DND-41 (cell line): ENCODE results near the gene SERINC5.

Experiments used
- ATAC-seq: fragments of 200-7000 bp; cut with Tn5 transposase; 3 replicates; pipeline ENCODE4 v1.9.1; 2021; ENCODE audit warnings: low read depth; ENCODE audit not compliant: insufficient read depth
- DNase-seq: peaks from one replicate; pipeline ENCODE4 v3.0.0-alpha.2; 2020
- H2AFZ ChIP-seq: 2 replicates; pipeline ENCODE4 v1.6.0; 2012; ENCODE audit warnings: low read depth, low read length
- H3K27ac ChIP-seq: 2 replicates; pipeline ENCODE4 v1.5.1; 2012; ENCODE audit warnings: low read length, inconsistent platforms
- H3K27me3 ChIP-seq: fragments of 200-600 bp; sonication (generic); 2 replicates; pipeline ENCODE4 v1.6.0; 2012; ENCODE audit warnings: low read length, mild to moderate bottlenecking, inconsistent platforms; ENCODE audit not compliant: insufficient read depth, poor library complexity
- H3K36me3 ChIP-seq: 2 replicates; pipeline ENCODE4 v1.5.1; 2012; ENCODE audit warnings: low read length, inconsistent platforms; ENCODE audit not compliant: insufficient read depth
- H3K4me1 ChIP-seq: 2 replicates; pipeline ENCODE4 v1.5.1; 2012; ENCODE audit warnings: mild to moderate bottlenecking, low read length; ENCODE audit not compliant: insufficient read depth
- H3K4me2 ChIP-seq: 2 replicates; pipeline ENCODE4 v1.6.0; 2012; ENCODE audit warnings: mild to moderate bottlenecking, moderate library complexity, low read length, inconsistent platforms; ENCODE audit not compliant: insufficient read depth
- H3K4me3 ChIP-seq, 2 experiments: fragments of 200-600 bp in 1 of 2; shearing (Covaris generic) in 1 of 2; 2 replicates each; pipeline ENCODE4 v1.5.1; 2012 to 2016; ENCODE audit warnings: inconsistent platforms in 2 of 2, low read length in 2 of 2, mild to moderate bottlenecking in 2 of 2, low read depth in 1 of 2, moderate library complexity in 1 of 2
- H3K79me2 ChIP-seq: 2 replicates; pipeline ENCODE4 v1.6.0; 2012; ENCODE audit warnings: low read length, inconsistent platforms; ENCODE audit not compliant: insufficient read depth
- H3K9ac ChIP-seq: 2 replicates; pipeline ENCODE4 v1.6.0; 2012; ENCODE audit warnings: low read depth, mild to moderate bottlenecking, inconsistent platforms, low read length, moderate library complexity
- H3K9me3 ChIP-seq: 2 replicates; pipeline ENCODE4 v1.5.1; 2012; ENCODE audit warnings: low read length, moderate library complexity, mild to moderate bottlenecking, inconsistent platforms; ENCODE audit not compliant: insufficient read depth, severe bottlenecking
- H4K20me1 ChIP-seq: 2 replicates; pipeline ENCODE4 v1.6.0; 2012; ENCODE audit warnings: low read length; ENCODE audit not compliant: insufficient read depth
- CTCF ChIP-seq: IDR thresholded peaks from 2 replicates; pipeline ENCODE4 v1.5.1; 2012; ENCODE audit warnings: borderline replicate concordance, low read length, moderate library complexity, mild to moderate bottlenecking; ENCODE audit not compliant: poor library complexity, severe bottlenecking; ENCODE audit errors: extremely low read depth
- EZH2 ChIP-seq: IDR thresholded peaks from 3 replicates; pipeline ENCODE4 v1.6.1; 2012; ENCODE audit warnings: borderline replicate concordance, low read depth, mild to moderate bottlenecking, moderate library complexity, low read length, inconsistent platforms; ENCODE audit not compliant: severe bottlenecking

The SERINC5 gene

GRCh38 chr5:80125022-80125961 is 130.6 kb downstream of the SERINC5 start:
- H2AFZ ChIP-seq = no peak overlapping the region

GRCh38 chr5:80124121-80124918 is 131.5 kb downstream of the SERINC5 start:
- TF ChIP-seq CTCF (no peak), EZH2 (no peak)
- Histone ChIP-seq H2AFZ (no peak overlapping the region), H4K20me1 (no peaks in the 10 kb centered on the region), H3K36me3 (no peaks in the 10 kb centered on the region), H3K4me1 (no peaks in the 10 kb centered on the region), H3K9ac (no peak overlapping the region), H3K79me2 (no peaks in the 10 kb centered on the region), H3K27me3 (no peaks in the 10 kb centered on the region), H3K9me3 (no peaks in the 10 kb centered on the region), H3K4me2 (no peak overlapping the region), H3K27ac (no peak overlapping the region), H3K4me3 (no peak overlapping the region)
- DNase-seq = no peak
- no peak for ATAC-seq

More at GRCh38 chr5:80125022-80125961, 130.6 kb downstream of the SERINC5 start:
- no peak overlapping the region for H3K9ac ChIP-seq
- H4K20me1 ChIP-seq = no peaks in the 10 kb centered on the region
- H3K27ac ChIP-seq = no peak overlapping the region
- no peak for TF ChIP-seq EZH2
- TF ChIP-seq CTCF = no peak
- no peak overlapping the region for H3K4me3 ChIP-seq
- no peaks in the 10 kb centered on the region for H3K36me3 ChIP-seq
- H3K4me2 ChIP-seq = no peak overlapping the region
- no peak for DNase-seq
- H3K4me1 ChIP-seq = no peaks in the 10 kb centered on the region
- H3K79me2 ChIP-seq = no peaks in the 10 kb centered on the region
- no peaks in the 10 kb centered on the region for H3K9me3 ChIP-seq
- ATAC-seq = no peak
- H3K27me3 ChIP-seq = no peaks in the 10 kb centered on the region

- no peaks in the 10 kb centered on the region for H4K20me1 ChIP-seq
- DNase-seq (no peak), ATAC-seq (no peak)
- H3K36me3 ChIP-seq = no peaks in the 10 kb centered on the region
- peaks cover 5% of the 10 kb centered on the region for H3K9me3 ChIP-seq
- no peak overlapping the region for H3K4me2 ChIP-seq
- no peak overlapping the region for H3K27ac ChIP-seq
- no peak overlapping the region for H2AFZ ChIP-seq
- TF ChIP-seq CTCF (no peak), EZH2 (no peak)
- no peaks in the 10 kb centered on the region for H3K27me3 ChIP-seq
- H3K4me3 ChIP-seq = no peak overlapping the region
- no peaks in the 10 kb centered on the region for H3K4me1 ChIP-seq
- no peak overlapping the region for H3K9ac ChIP-seq
- H3K79me2 ChIP-seq = no peaks in the 10 kb centered on the region
These were observed 133.3 kb downstream of the SERINC5 start for GRCh38 chr5:80122579-80122978.
